22Rv1 (cell line): ENCODE results near the gene ADAMTS8.

Experiments
- H3K27ac ChIP-seq: fragments of 450-650 bp; 2 replicates; pipeline ENCODE4 v1.5.1; 2017
- ZFX ChIP-seq: fragments of 450-650 bp; IDR thresholded peaks from 2 replicates; pipeline ENCODE4 v1.6.1; 2017; ENCODE audit warnings: antibody characterized with exemption, borderline replicate concordance
- TF ChIP-seq, protein P1 (sequence below): fragments of 450-650 bp; IDR thresholded peaks from 2 replicates; pipeline ENCODE4 v1.5.1; 2017; ENCODE audit warnings: mild to moderate bottlenecking

Gene ADAMTS8

DNA sequence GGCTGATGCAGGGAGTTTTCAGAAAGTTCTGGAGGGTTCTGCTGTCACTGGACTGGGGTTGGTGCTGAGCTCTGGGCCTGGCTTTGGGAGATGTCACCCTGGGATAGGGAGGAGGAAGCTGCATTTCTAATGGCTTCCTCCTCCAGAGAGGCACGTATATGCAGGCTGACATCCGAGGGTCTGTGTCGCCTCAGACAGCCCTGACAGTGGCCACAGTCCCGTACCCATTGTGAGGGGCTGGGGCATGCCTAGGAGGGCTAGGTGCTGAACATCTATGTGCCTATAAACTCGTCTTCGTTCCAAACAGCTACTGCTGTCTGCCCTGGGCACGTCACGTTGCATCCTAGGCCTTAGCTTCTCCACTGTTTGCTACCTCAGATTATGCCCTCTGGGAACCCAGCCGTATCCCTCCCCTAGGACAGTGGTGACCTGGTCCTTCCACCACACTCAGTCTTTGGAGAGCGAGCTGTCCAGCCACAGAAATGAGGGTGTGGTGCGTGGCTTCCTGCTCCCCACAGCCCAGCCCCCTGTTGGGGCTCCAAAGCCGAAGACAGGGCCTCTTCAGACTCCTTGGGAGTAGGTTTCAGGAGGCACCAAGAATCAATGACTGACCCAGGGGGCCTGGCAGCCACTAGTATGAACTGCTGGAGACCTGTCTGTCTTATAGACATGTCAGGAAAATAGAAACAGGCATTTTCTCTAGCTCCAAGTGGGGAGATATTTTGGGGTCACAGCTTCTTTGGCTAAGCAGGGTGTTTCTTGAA lies 46.4 kb upstream of the ADAMTS8 start:
- H3K27ac ChIP-seq: no peak overlapping the region

DNA sequence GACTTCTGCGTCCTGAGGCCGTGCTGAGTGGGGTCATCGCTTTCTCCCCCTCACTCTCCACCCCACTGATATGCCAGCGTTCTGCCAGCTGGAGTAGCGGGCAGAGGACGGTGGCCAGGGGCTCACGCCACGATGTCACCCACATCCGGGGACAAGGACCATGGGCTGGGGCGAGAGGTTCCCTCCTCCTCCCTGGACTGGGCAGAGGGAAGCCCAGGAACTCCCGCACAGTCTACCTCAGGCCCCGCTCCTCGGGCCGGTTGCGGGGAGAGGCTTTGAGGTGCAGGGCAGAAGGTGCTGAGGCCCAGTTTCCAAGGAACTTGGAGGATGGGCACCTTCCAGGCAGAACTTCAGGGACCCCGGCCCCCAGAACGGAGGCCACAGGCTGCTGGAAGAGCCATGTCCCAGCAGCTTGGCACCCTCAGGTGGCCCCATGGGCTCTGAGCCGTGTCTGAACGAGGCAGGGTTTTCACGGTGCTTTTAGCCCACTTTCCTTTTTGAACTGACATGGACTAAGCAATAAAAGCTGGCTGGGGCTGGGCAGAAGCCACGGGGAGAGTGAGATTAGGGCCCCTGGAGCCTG lies 45.5 kb upstream of the ADAMTS8 start:
- no peak for TF ChIP-seq ZFX
- TF ChIP-seq, protein P1, sequence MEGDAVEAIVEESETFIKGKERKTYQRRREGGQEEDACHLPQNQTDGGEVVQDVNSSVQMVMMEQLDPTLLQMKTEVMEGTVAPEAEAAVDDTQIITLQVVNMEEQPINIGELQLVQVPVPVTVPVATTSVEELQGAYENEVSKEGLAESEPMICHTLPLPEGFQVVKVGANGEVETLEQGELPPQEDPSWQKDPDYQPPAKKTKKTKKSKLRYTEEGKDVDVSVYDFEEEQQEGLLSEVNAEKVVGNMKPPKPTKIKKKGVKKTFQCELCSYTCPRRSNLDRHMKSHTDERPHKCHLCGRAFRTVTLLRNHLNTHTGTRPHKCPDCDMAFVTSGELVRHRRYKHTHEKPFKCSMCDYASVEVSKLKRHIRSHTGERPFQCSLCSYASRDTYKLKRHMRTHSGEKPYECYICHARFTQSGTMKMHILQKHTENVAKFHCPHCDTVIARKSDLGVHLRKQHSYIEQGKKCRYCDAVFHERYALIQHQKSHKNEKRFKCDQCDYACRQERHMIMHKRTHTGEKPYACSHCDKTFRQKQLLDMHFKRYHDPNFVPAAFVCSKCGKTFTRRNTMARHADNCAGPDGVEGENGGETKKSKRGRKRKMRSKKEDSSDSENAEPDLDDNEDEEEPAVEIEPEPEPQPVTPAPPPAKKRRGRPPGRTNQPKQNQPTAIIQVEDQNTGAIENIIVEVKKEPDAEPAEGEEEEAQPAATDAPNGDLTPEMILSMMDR: no peak
- no peak overlapping the region for H3K27ac ChIP-seq

More for the DNA sequence above, 46.4 kb upstream of the ADAMTS8 start:
- no peak for TF ChIP-seq ZFX
- TF ChIP-seq, protein P1: no peak

DNA sequence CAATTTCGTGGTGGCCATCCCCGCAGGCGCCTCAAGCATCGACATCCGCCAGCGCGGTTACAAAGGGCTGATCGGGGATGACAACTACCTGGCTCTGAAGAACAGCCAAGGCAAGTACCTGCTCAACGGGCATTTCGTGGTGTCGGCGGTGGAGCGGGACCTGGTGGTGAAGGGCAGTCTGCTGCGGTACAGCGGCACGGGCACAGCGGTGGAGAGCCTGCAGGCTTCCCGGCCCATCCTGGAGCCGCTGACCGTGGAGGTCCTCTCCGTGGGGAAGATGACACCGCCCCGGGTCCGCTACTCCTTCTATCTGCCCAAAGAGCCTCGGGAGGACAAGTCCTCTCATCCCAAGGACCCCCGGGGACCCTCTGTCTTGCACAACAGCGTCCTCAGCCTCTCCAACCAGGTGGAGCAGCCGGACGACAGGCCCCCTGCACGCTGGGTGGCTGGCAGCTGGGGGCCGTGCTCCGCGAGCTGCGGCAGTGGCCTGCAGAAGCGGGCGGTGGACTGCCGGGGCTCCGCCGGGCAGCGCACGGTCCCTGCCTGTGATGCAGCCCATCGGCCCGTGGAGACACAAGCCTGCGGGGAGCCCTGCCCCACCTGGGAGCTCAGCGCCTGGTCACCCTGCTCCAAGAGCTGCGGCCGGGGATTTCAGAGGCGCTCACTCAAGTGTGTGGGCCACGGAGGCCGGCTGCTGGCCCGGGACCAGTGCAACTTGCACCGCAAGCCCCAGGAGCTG lies 44.8 kb upstream of the ADAMTS8 start:
- no peak overlapping the region for H3K27ac ChIP-seq
- TF ChIP-seq, protein P1: no peak
- TF ChIP-seq ZFX: no peak

DNA sequence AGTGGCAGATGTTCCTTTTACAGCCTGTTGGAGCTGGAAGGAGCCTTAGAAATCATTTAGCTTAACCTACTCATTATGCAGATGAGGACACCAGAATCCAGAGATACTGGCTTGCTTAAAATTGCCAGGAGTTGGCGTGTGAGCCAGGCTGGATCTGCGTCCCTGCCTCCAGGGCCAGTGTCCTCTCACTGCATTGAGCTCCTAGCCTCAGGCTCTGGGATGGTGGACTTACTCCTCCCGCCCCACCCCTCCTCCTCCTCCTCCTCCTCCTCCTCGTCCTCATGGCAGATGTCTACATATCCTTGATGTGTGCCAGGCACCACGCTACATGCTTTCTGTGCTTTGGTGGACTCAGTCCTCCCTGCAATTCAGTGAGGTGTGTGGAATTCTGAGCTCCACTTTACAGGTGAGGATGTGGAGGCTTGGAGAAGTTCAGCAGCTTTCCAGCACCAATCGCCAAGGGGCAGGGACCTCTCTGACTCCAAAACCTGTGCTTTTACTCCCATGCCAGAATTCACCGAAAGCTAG lies 44.1 kb upstream of the ADAMTS8 start:
- no peak overlapping the region for H3K27ac ChIP-seq
- TF ChIP-seq, protein P1: no peak
- TF ChIP-seq ZFX: no peak

DNA sequence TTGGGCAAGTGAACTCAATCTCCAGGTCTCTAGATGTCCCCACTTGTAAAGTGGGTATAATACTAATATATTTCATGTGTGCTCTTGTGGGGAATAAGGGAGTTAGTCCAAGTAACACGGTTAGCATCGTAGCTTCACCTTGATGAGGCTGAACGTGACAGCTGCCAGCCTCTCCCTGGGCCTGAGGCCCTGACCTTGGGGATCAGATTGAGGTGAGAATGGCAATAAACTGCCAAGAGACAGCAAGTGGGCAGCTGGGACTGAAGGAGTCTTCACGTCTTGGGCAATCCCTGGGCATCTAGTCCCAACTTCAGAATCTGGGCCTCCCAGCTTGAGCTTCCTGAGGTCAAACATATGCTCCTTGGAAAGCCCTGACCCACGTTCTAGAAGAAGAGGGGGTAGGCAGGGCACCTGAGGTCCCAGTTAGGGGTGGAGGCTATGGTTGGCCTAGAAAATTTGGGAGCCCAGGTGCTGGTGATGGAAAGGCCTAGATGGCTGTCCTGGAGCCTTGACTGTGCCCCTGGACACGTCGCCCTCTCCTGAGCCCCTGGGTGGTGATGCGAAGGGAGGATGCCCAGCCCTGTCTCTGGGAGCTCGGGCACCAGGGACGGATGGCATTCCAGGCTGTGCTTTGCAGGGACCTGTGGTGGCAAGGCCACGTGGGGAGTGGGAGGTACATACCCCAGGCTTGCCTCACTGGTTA lies 43.5 kb upstream of the ADAMTS8 start:
- H3K27ac ChIP-seq: no peak overlapping the region
- no peak for TF ChIP-seq ZFX

DNA sequence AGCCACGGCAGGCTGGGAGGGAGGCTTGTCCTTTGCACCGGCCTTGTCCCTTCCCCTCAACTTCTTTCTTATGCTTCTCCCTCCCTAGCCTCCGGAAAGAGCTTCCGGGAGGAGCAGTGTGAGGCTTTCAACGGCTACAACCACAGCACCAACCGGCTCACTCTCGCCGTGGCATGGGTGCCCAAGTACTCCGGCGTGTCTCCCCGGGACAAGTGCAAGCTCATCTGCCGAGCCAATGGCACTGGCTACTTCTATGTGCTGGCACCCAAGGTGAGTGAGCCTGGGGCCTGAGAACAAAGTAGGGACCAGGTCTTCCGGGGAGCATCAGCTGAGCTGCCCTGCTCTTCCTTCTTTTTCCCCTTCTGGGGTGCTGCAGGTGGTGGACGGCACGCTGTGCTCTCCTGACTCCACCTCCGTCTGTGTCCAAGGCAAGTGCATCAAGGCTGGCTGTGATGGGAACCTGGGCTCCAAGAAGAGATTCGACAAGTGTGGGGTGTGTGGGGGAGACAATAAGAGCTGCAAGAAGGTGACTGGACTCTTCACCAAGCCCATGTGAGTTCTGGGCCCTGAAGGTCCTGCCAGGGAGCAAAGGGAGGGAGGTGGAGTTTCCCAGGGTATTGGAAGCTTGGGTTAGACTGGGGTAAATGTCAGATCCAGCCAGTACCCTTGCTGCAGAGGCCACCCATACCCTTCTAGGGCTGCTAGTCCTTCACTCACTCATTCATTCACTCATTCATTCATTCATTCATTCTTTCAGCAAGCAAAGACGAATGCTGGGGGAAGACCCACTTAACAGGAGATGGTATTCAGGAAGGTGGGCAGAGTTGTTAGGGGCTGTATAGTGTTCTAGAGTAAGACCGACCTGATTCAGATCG lies 42.7 kb upstream of the ADAMTS8 start:
- H3K27ac ChIP-seq: no peak overlapping the region
- no peak for TF ChIP-seq ZFX

DNA sequence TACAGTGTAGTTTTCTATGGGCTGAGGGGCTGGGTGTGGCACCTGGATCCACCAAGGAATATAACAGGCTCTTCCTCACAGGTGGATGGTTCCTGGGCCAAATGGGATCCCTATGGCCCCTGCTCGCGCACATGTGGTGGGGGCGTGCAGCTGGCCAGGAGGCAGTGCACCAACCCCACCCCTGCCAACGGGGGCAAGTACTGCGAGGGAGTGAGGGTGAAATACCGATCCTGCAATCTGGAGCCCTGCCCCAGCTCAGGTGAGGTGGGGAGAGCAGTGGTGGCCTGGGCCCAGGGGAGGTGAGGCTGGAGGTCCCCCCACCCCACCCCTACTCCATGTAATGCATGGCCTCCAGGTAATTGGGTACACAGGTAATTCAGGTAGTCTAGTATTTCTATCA lies 40.8 kb upstream of the ADAMTS8 start:
- H3K27ac ChIP-seq: no peak overlapping the region
- TF ChIP-seq, protein P1: no peak
- TF ChIP-seq ZFX: no peak
